Thoracic aorta (tissue), 2 donors: ENCODE data around the gene FITM1. TPM values are rescaled to one million over a fixed set of nuclear protein-coding genes. Genes with fewer than 3 reads are reported as not detected.
A peak's percentile ranks its signal among the peaks of the same experiment; 100 is the strongest.

Experiments used
- ATAC-seq: fragments of 150-250 bp; one replicate; pipeline ENCODE4 v1.8.0; 2017; ENCODE audit warnings: low read depth; ENCODE audit not compliant: insufficient number of reproducible peaks, low FRiP score
- DNase-seq: peaks from one replicate; pipeline ENCODE4 v3.0.0-alpha.2; 2020; ENCODE audit warnings: low spot score
- H3K27ac ChIP-seq, 2 donors: fragments of 200-600 bp; sonication (generic); 1 replicate in 1 of 2; 2 replicates in 1 of 2; pipeline ENCODE4 v1.5.1; 2016; ENCODE audit warnings: mild to moderate bottlenecking in 2 of 2, moderate library complexity in 2 of 2
- H3K27me3 ChIP-seq: fragments of 200-600 bp; sonication (generic); replicated peaks from 2 replicates; pipeline ENCODE4 v1.6.0; 2016; ENCODE audit warnings: mild to moderate bottlenecking; ENCODE audit not compliant: insufficient read depth
- H3K36me3 ChIP-seq: fragments of 200-600 bp; sonication (generic); one replicate; pipeline ENCODE4 v1.5.1; 2016
- H3K4me1 ChIP-seq, 2 donors: fragments of 200-600 bp; sonication (generic); 1 replicate in 1 of 2; 2 replicates in 1 of 2; pipeline versions ENCODE4 v1.5.1 to v1.6.0; 2016; ENCODE audit warnings: low read depth in 2 of 2, mild to moderate bottlenecking in 1 of 2; ENCODE audit not compliant: control insufficient read depth in 1 of 2
- H3K4me3 ChIP-seq: fragments of 200-600 bp; sonication (generic); 2 replicates; pipeline ENCODE4 v1.5.1; 2016; ENCODE audit warnings: mild to moderate bottlenecking
- H3K9me3 ChIP-seq: fragments of 200-600 bp; sonication (generic); 2 replicates; pipeline ENCODE4 v1.5.1; 2016
- total RNA-seq, 2 donors: library from RNA; depleted of rRNA; stranded (reverse); fragments of >200 nt; gene quantifications; one replicate each; pipeline versions ENCODE4 v1.1.0 to v1.2.3, GENCODE V29; 2016
- TF ChIP-seq, protein P1 (sequence below): fragments of 200-600 bp; sonication (generic); IDR thresholded peaks from one replicate; pipeline ENCODE4 v1.5.1; 2019; ENCODE audit warnings: antibody characterized with exemption

The FITM1 gene
- total RNA-seq, 2 donors from 2014 or later = 0.78 TPM; not detected in 1

- Histone ChIP-seq H3K4me1 (no peaks in the 10 kb centered on the region), H3K27ac (no peak overlapping the region), H3K36me3 (peaks cover 31% of the 10 kb centered on the region), H3K4me3 (no peak overlapping the region), H3K27me3 (no peaks in the 10 kb centered on the region), H3K9me3 (no peaks in the 10 kb centered on the region)
- no peak for DNase-seq
- ATAC-seq = no peak
- TF ChIP-seq, protein P1, sequence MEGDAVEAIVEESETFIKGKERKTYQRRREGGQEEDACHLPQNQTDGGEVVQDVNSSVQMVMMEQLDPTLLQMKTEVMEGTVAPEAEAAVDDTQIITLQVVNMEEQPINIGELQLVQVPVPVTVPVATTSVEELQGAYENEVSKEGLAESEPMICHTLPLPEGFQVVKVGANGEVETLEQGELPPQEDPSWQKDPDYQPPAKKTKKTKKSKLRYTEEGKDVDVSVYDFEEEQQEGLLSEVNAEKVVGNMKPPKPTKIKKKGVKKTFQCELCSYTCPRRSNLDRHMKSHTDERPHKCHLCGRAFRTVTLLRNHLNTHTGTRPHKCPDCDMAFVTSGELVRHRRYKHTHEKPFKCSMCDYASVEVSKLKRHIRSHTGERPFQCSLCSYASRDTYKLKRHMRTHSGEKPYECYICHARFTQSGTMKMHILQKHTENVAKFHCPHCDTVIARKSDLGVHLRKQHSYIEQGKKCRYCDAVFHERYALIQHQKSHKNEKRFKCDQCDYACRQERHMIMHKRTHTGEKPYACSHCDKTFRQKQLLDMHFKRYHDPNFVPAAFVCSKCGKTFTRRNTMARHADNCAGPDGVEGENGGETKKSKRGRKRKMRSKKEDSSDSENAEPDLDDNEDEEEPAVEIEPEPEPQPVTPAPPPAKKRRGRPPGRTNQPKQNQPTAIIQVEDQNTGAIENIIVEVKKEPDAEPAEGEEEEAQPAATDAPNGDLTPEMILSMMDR = no peak
Observed at GRCh38 chr14:24178399-24179178, 48.1 kb downstream of the FITM1 start.

DNA sequence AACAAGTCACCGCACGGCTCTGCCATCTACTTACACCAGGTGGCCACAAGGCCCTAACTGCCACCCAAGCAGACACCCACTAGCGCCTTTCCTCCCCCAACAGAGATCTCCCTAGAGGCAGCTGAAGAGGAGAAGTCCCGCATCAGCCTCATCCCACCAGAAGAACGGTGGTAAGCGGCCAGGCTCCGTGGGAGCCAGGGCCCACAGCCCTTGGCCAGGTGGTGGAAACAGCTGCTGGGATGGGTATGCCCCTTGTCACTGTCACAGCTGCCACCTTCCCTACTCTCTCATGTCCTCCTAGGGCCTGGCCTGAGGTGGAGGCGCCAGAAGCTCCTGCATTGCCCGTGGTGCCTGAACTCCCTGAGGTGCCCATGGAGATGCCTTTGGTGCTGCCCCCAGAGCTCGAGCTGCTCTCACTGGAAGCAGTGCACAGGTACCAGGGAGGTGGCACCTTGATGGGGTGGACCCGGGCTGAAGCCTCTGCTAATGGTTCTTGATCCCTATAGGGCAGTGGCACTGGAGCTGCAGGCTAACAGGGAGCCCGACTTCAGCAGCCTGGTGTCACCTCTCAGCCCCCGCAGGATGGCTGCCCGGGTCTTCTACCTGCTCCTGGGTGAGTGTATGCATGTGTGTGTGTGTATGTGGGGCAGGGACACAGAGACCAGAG lies 49.0 kb downstream of the FITM1 start:
- Histone ChIP-seq H3K27ac (peak overlapping the region; percentile 59 to 74), H3K36me3 (peaks cover 38% of the 10 kb centered on the region), H3K4me1 (no peaks in the 10 kb centered on the region), H3K9me3 (no peaks in the 10 kb centered on the region), H3K27me3 (no peaks in the 10 kb centered on the region), H3K4me3 (no peak overlapping the region)
- no peak for ATAC-seq
- no peak for DNase-seq
- TF ChIP-seq, protein P1 = no peak

DNA sequence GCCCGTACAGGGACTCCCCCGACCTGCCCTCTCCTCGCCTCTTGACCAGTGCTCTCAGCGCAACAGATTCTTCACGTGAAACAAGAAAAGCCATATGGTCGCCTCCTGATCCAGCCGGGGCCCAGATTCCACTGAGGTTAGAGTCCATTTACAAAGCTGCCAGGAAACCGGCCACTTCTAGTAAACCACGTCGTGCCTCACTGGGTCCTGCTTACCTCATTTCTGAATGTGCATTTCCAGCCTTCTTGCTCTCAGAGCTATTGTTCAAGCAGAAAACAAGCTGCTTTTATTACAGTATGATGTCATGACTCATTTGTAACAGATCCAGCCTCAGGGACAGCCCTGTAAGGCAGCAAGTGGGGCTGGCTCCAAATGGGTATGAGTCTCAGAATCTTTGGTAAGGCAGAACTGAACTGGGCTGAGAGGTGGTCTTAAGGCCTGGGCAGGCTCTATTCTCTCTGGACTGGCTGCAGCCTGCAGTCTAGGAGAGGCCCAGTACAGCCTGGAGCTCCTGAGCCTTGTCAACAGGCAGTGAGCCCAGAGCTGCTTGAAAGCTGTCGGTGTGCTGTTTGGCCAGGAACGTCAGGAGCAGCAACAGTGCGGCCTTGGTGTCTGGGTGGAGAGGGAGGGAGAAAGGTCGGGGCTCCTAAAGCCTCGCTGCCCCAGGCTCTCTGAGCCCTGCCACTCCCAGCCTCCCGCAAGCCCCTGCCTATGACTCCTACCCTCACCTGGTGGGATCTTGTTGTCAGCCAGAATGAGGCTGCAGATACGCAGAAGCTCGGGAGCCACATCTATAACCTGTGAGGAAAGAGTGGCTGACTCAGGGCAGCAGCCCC lies 49.7 kb downstream of the FITM1 start:
- no peak overlapping the region for H3K4me3 ChIP-seq
- H3K9me3 ChIP-seq = no peaks in the 10 kb centered on the region
- no peaks in the 10 kb centered on the region for H3K27me3 ChIP-seq
- DNase-seq = no peak
- no peak for ATAC-seq
- H3K36me3 ChIP-seq = peaks cover 45% of the 10 kb centered on the region
- TF ChIP-seq, protein P1 = no peak
- peak overlapping the region; percentile 59 to 74 for H3K27ac ChIP-seq
- H3K4me1 ChIP-seq = no peaks in the 10 kb centered on the region

- no peak for DNase-seq
- no peak for ATAC-seq
- TF ChIP-seq, protein P1 = no peak
- Histone ChIP-seq H3K4me3 (no peak overlapping the region), H3K4me1 (no peaks in the 10 kb centered on the region), H3K36me3 (peaks cover 52% of the 10 kb centered on the region), H3K9me3 (no peaks in the 10 kb centered on the region), H3K27me3 (no peaks in the 10 kb centered on the region), H3K27ac (no peak overlapping the region)
Observed at GRCh38 chr14:24181371-24182077, 51.1 kb downstream of the FITM1 start.

Other genes starting within 250 kb of the FITM1 start
- 10 to 100 TPM; 18.0 to 20.6 TPM for gene DHRS4, start 176.9 kb upstream of the FITM1 start, total RNA-seq
- 1 to 10 TPM; 5.5 to 6.9 TPM for gene DHRS4L2, start 141.7 kb upstream of the FITM1 start, total RNA-seq
- under 1 TPM in 1 of 2 donors, not detected in 1; 0.14 TPM for gene CARMIL3, start 78.7 kb upstream of the FITM1 start, total RNA-seq
- gene CPNE6, start 59.1 kb upstream of the FITM1 start, total RNA-seq = 1 to 10 TPM; 1.3 to 2.4 TPM
- 10 to 100 TPM; 11.4 to 16.9 TPM for gene PCK2, start 36.3 kb upstream of the FITM1 start, total RNA-seq
- 10 to 100 TPM; 52.8 to 54.2 TPM for gene DCAF11, start 15.9 kb upstream of the FITM1 start, total RNA-seq
- 1 to 10 TPM in 1 of 2 donors, under 1 TPM in 1; 0.92 to 6.1 TPM for gene NRL, start 15.7 kb upstream of the FITM1 start, total RNA-seq
- 10 to 100 TPM; 61.2 to 84.5 TPM for gene PSME1, start 5.5 kb downstream of the FITM1 start, total RNA-seq
- gene EMC9, start 10.9 kb downstream of the FITM1 start, total RNA-seq = 10 to 100 TPM in 1 of 2 donors, 1 to 10 TPM in 1; 4.9 to 18.6 TPM
- gene PSME2, start 16.0 kb downstream of the FITM1 start, total RNA-seq = 10 to 100 TPM; 24.6 to 28.8 TPM
- gene RNF31, start 16.8 kb downstream of the FITM1 start, total RNA-seq = 10 to 100 TPM; 60.4 to 94.6 TPM
- 10 to 100 TPM; 74.8 to 86.1 TPM for gene IRF9, start 30.6 kb downstream of the FITM1 start, total RNA-seq
- 10 to 100 TPM; 13.1 to 23.6 TPM for gene REC8, start 41.4 kb downstream of the FITM1 start, total RNA-seq
- 10 to 100 TPM; 19.9 to 64.6 TPM for gene IPO4, start 58.2 kb downstream of the FITM1 start, total RNA-seq
- gene TM9SF1, start 64.8 kb downstream of the FITM1 start, total RNA-seq = 10 to 100 TPM; 51.8 to 81.9 TPM
- not detected for gene TSSK4, start 75.0 kb downstream of the FITM1 start, total RNA-seq
- gene CHMP4A, start 82.8 kb downstream of the FITM1 start, total RNA-seq = 10 to 100 TPM; 33.4 to 58.3 TPM
- gene MDP1, start 85.4 kb downstream of the FITM1 start, total RNA-seq = 10 to 100 TPM; 15.7 to 24.0 TPM
- gene NEDD8, start 101.7 kb downstream of the FITM1 start, total RNA-seq = 10 to 100 TPM; 76.0 to 91.4 TPM
- gene GMPR2, start 102.3 kb downstream of the FITM1 start, total RNA-seq = 10 to 100 TPM; 39.2 to 51.3 TPM
- gene TINF2, start 112.0 kb downstream of the FITM1 start, total RNA-seq = 10 to 100 TPM; 52.4 to 83.5 TPM
- gene TGM1, start 132.5 kb downstream of the FITM1 start, total RNA-seq = under 1 TPM in 1 of 2 donors, not detected in 1; 0.21 TPM
- gene RABGGTA, start 140.9 kb downstream of the FITM1 start, total RNA-seq = 10 to 100 TPM; 28.2 to 44.7 TPM
- gene DHRS1, start 169.1 kb downstream of the FITM1 start, total RNA-seq = 10 to 100 TPM; 25.5 to 31.4 TPM
- gene NOP9, start 169.2 kb downstream of the FITM1 start, total RNA-seq = 10 to 100 TPM; 15.8 to 19.2 TPM
- 10 to 100 TPM; 10.9 to 17.3 TPM for gene CIDEB, start 177.3 kb downstream of the FITM1 start, total RNA-seq
- gene LTB4R2, start 179.5 kb downstream of the FITM1 start, total RNA-seq = 10 to 100 TPM; 15.2 to 21.8 TPM
- gene LTB4R, start 180.8 kb downstream of the FITM1 start, total RNA-seq = 10 to 100 TPM in 1 of 2 donors, 1 to 10 TPM in 1; 8.9 to 13.1 TPM
- 10 to 100 TPM; 25.5 to 28.7 TPM for gene ADCY4, start 204.4 kb downstream of the FITM1 start, total RNA-seq
- gene RIPK3, start 209.3 kb downstream of the FITM1 start, total RNA-seq = 10 to 100 TPM in 1 of 2 donors, 1 to 10 TPM in 1; 6.8 to 17.9 TPM
- gene NFATC4, start 237.5 kb downstream of the FITM1 start, total RNA-seq = 10 to 100 TPM; 62.0 to 84.5 TPM